Kidney (tissue), 14 donors: ENCODE results near the gene NTRK3. TPM values are rescaled to one million over a fixed set of nuclear protein-coding genes. Genes with fewer than 3 reads are reported as not detected.

Source experiments
- DNase-seq, 5 donors: peaks; one replicate each; pipeline ENCODE4 v3.0.0-alpha.2; 2013 to 2020
- FAIRE-seq: peaks from 2 replicates; lab custom pipeline; 2012; peaks lifted over from hg19 to GRCh38; lab: Jason Lieb, UNC
- H3K27ac ChIP-seq, 2 donors: one replicate each; pipeline ENCODE4 v1.7.0; 2013; ENCODE audit warnings: low read depth in 2 of 2, low read length in 2 of 2, inconsistent platforms in 1 of 2
- H3K27me3 ChIP-seq: one replicate; pipeline ENCODE4 v1.7.1; 2013; ENCODE audit warnings: low read length, inconsistent platforms; ENCODE audit not compliant: control insufficient read depth, insufficient read depth
- H3K36me3 ChIP-seq, 3 donors: one replicate each; pipeline versions ENCODE4 v1.7.0 to v1.7.1; 2013; ENCODE audit warnings: low read length in 3 of 3, control low read depth in 1 of 3, inconsistent platforms in 1 of 3; ENCODE audit not compliant: insufficient read depth in 3 of 3, control insufficient read depth in 2 of 3
- H3K4me1 ChIP-seq, 3 donors: one replicate each; pipeline versions ENCODE4 v1.7.0 to v1.7.1; 2013; ENCODE audit warnings: low read length in 3 of 3, inconsistent platforms in 1 of 3, low read depth in 1 of 3; ENCODE audit not compliant: control insufficient read depth in 2 of 3, insufficient read depth in 2 of 3
- H3K4me3 ChIP-seq, 3 donors: one replicate each; pipeline versions ENCODE4 v1.7.0 to v1.8.1; 2013; ENCODE audit warnings: low read length in 3 of 3, control low read depth in 1 of 3, inconsistent platforms in 1 of 3
- H3K9ac ChIP-seq, 3 donors: one replicate each; pipeline versions ENCODE4 v1.7.0 to v1.7.1; 2013; ENCODE audit warnings: low read length in 3 of 3, control low read depth in 1 of 3, inconsistent platforms in 1 of 3
- H3K9me3 ChIP-seq, 3 donors: one replicate each; pipeline versions ENCODE4 v1.7.0 to v1.7.1; 2013; ENCODE audit warnings: low read length in 3 of 3, control low read depth in 1 of 3, inconsistent platforms in 1 of 3; ENCODE audit not compliant: control insufficient read depth in 2 of 3, insufficient read depth in 1 of 3
- CTCF ChIP-seq: IDR thresholded peaks from 3 replicates; pipeline ENCODE4 v1.5.1; 2012; ENCODE audit warnings: mild to moderate bottlenecking, moderate library complexity, borderline replicate concordance; ENCODE audit not compliant: insufficient read depth; ENCODE audit errors: extremely low read depth
- intact Hi-C: fragments of 100-400 bp; cut with DNase I; formaldehyde crosslinking; loops from one replicate; pipeline ENCODE4 v1.11.1; 2022
- polyA plus RNA-seq: library from polyadenylated mRNA; stranded (reverse); fragments of 350-450 nt; fragmentation: Illumina TruSeq; extraction: RNeasy Lipid Tissue Mini Kit (QIAGEN cat#74804); gene quantifications from one replicate; pipeline ENCODE4 v1.2.3, GENCODE V29; 2014; ENCODE audit warnings: low read depth, low replicate concordance; ENCODE audit not compliant: insufficient read depth
- total RNA-seq: library from RNA; stranded (reverse); fragmentation: NEBNext Ultra II Directional; extraction: Animal tissue kit (Norgen Biotek cat#: 25700); gene quantifications from one replicate; pipeline ENCODE4 v1.2.1, GENCODE V29; 2021
- donor health status: control.
- donor health status: control.
- donor health status: control.
- donor health status: control.
- donor health status: control.
- donor health status: DM: yes; HTN: yes; CAD: no.
- donor health status: Normal renal cell carcinoma (clear cell type).

The NTRK3 gene
- total and polyA plus RNA-seq, 2 donors from 2014 or later: 8.9 to 25.5 TPM

- no peaks in the 10 kb centered on the region for H3K4me1 ChIP-seq
- DNase-seq (no peak), FAIRE-seq (no peak)
- no peaks in the 10 kb centered on the region for H3K27me3 ChIP-seq
- intact Hi-C loops: no loop called here
- H3K9me3 ChIP-seq: no peaks in the 10 kb centered on the region
- H3K9ac ChIP-seq: no peak overlapping the region
- no peaks in the 10 kb centered on the region for H3K36me3 ChIP-seq
- no peak overlapping the region for H3K4me3 ChIP-seq
- TF ChIP-seq CTCF: no peak
- H3K27ac ChIP-seq: no peak overlapping the region
Observed at GRCh38 chr15:88288661-88289060, 32.1 kb upstream of the NTRK3 start.

DNA sequence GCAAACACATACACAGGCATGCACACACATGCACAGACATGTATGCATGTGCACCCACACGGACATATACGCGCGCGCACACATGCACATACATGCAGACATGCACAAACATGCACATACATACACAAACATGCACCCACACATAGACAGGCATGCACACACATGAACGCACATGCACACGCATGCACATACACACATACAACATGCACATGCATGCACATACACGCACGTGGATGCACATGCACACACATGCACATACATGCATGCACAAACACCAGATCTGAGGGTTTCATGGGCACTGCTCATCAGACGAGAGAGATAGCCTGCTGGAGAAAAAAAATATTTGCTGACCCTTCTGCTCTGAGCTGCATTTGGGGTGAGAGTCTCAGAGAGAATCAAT lies 31.7 kb upstream of the NTRK3 start:
- FAIRE-seq (no peak), DNase-seq (no peak)
- H3K27ac ChIP-seq: no peak overlapping the region
- no peaks in the 10 kb centered on the region for H3K9me3 ChIP-seq
- no peak for TF ChIP-seq CTCF
- intact Hi-C loops: no loop called here
- H3K9ac ChIP-seq: no peak overlapping the region
- H3K36me3 ChIP-seq: no peaks in the 10 kb centered on the region
- H3K4me3 ChIP-seq: no peak overlapping the region
- no peaks in the 10 kb centered on the region for H3K27me3 ChIP-seq
- no peaks in the 10 kb centered on the region for H3K4me1 ChIP-seq

DNA sequence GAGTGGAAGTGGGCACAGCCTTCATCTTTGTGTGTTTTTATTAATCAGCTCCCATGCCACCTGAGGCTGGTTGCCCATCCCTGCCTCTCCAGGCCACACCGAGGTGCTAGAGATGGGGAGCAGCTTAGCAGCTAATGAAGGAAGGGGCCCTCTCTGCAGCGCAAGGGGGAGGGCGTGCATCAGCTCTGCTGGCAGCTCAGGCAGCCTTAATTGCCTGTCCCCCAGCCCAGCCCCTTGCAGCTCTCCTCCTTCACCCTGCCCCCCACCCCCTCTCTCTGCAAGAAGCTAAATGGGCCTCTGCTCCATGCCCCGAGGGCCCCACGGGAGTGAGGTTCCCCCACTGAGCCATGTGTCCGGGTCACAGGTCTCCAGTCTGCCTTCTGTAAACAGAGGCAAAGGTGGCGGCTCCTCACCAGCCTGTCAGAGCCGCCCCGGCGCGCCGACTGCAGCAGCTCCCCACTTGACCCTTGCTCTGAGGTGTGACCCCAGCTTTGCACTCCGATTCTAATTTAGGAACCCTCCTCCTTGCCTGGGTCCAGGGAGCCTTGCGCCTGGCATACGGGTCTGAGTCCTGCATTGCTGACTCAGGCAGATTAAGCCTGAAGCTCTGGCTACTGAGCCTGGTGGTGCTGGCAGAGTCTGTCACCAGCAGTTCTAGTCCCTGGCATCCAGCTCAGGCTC lies 27.9 kb upstream of the NTRK3 start:
- Histone ChIP-seq H3K4me1 (no peaks in the 10 kb centered on the region), H3K27ac (no peak overlapping the region), H3K9me3 (no peaks in the 10 kb centered on the region), H3K4me3 (no peak overlapping the region), H3K27me3 (no peaks in the 10 kb centered on the region), H3K9ac (no peak overlapping the region), H3K36me3 (no peaks in the 10 kb centered on the region)
- TF ChIP-seq CTCF: no peak
- peak in 3 of 5 donors; percentile 21 to 42 (median 22) for DNase-seq
- intact Hi-C loops: no loop called here
- FAIRE-seq: no peak

- intact Hi-C loops: no loop called here
- Histone ChIP-seq H3K27me3 (no peaks in the 10 kb centered on the region), H3K36me3 (no peaks in the 10 kb centered on the region), H3K27ac (no peak overlapping the region), H3K4me3 (no peak overlapping the region), H3K9me3 (no peaks in the 10 kb centered on the region), H3K9ac (no peak overlapping the region), H3K4me1 (no peaks in the 10 kb centered on the region)
- DNase-seq (no peak), FAIRE-seq (no peak)
- TF ChIP-seq CTCF: no peak
Observed at GRCh38 chr15:88282614-88283013, 26.1 kb upstream of the NTRK3 start.
